Right lobe of liver (tissue), 4 donors: ENCODE data around the gene HDGFL2.

Experiments used
- POLR2A ChIP-seq: fragments of 450-650 bp; IDR thresholded peaks from one replicate; pipeline ENCODE4 v1.6.1; 2017; ENCODE audit warnings: antibody characterized with exemption, mild to moderate bottlenecking
- TF ChIP-seq, protein P1 (sequence below), 4 donors: fragments of 200-600 bp in 3 of 4; fragments of 450-650 bp in 1 of 4; IDR thresholded peaks; one replicate each; pipeline versions ENCODE4 v1.5.1 to v1.8.0; 2016 to 2022; ENCODE audit warnings: antibody characterized with exemption in 4 of 4, mild to moderate bottlenecking in 2 of 4
- donor health status: DM: no; HTN: no; CAD: no.
- donor health status: DM: no; HTN: no; CAD: no.
- donor health status: DM: no; HTN: yes; CAD: no.

GRCh38 chr19:4432918-4433506, 39.1 kb upstream of the HDGFL2 start:
- TF ChIP-seq, protein P1, sequence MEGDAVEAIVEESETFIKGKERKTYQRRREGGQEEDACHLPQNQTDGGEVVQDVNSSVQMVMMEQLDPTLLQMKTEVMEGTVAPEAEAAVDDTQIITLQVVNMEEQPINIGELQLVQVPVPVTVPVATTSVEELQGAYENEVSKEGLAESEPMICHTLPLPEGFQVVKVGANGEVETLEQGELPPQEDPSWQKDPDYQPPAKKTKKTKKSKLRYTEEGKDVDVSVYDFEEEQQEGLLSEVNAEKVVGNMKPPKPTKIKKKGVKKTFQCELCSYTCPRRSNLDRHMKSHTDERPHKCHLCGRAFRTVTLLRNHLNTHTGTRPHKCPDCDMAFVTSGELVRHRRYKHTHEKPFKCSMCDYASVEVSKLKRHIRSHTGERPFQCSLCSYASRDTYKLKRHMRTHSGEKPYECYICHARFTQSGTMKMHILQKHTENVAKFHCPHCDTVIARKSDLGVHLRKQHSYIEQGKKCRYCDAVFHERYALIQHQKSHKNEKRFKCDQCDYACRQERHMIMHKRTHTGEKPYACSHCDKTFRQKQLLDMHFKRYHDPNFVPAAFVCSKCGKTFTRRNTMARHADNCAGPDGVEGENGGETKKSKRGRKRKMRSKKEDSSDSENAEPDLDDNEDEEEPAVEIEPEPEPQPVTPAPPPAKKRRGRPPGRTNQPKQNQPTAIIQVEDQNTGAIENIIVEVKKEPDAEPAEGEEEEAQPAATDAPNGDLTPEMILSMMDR (IDR thresholded peaks at IDR 0.05), result no peak
- TF ChIP-seq POLR2A, result no peak
